GM19372 (cell line): ENCODE results near the gene FCSK.
"Not testable (repeated sequence)": the region's sequence is repeated elsewhere in the genome, so short reads cannot be mapped to it uniquely, and the experiment has no call there.

ENCODE experiments used
- ATAC-seq: cut with Tn5 transposase; IDR thresholded peaks from one replicate; pipeline ENCODE4 v1.9.1; 2021; ENCODE audit warnings: mild to moderate bottlenecking, low read depth, moderate library complexity; ENCODE audit not compliant: unreplicated experiment

The FCSK gene

DNA sequence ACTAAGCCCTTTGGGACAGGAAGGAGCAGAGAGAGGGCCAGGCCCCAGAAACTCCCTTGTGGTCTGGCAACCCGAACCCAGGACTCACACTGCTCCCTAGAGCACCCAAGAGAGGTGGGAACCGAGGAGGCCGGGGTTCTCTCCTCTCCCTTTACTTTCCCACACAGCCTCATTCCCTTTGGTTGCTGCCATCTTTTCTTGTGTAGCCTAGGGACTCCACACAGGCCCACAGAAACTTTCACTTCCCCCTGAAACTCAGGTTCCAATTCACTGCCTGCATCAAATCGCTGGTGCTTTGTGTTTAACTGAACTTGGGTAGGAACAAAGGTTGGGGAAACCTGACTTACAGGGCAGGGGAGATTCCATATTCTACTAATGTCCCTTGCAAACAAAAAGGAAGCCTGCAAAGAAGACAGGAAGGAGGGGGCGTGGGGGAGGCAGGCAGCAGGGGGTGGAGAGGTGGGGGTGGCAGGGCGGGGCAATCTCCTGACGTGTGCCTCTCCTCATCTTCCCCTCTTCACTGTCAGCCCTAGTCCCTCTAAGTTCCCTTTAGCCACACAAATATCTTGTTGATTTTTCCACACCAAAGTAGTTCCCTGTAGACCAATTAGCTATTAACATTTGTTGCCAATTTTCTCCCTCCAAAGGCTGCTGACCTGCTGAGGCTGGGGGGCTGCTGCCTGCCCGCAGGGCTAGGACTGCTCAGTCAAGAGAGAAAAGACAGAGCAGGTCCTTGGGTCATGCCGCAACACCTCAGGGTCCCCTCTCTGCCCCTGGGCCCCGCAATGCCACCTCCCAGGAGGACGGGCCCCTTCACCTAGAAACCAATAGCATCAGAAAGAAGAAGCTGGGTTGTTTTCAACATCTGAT, 23.5 kb upstream of the FCSK start:
- ATAC-seq = peak; percentile 51

DNA sequence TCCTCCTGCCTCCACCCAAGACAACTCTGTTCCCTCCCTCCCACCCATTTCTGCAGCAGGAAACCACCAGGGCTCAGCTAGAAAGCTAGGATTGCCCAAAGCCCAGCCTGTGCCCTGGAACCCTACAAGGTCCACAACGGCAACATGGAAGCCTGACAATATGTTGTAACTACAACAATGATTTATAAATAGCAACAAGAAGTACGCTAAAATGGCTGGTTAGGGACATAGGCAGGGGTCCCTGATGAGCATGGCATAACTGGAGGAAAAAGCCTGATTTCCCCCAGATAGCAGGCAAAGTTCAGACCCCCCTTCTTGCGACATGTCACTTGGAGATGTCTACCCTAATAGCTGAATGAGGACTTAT, 22.1 kb upstream of the FCSK start:
- ATAC-seq = no peak

DNA sequence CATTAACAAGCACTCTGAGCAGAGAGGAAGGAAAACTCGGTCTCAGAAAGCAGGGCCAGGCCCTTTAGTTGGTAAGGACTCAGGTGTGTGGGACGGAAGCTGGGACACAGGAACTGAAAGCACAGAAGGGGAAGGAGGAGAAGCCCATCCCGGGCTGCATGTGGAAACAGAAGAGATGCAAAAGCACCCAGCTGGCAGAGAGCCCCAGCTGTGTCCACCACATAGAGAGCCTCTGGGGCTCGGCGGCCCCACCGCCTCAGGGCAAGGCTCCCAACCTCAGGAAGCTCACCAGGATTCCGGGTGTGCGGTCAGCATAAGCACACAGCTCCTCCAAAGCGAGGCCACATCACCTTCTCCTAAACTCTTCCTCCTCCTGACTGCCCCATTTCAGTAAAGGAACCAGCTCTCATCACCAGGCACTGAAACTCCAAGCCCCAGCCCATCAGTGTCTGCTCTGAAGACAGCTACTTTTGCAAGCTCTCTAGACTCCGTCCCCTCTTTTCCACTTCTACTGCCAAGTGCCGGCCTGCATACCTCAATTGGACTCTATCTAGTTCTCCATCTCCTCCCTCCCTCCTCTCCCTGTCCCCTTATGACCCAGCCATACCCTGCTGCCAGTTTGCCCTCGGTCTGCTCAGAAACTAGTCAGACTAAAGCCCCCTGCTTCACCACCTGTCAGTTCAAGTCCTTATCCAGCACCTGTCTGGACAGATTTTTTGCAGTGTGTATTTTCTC, 21.5 kb upstream of the FCSK start:
- ATAC-seq = no peak

DNA sequence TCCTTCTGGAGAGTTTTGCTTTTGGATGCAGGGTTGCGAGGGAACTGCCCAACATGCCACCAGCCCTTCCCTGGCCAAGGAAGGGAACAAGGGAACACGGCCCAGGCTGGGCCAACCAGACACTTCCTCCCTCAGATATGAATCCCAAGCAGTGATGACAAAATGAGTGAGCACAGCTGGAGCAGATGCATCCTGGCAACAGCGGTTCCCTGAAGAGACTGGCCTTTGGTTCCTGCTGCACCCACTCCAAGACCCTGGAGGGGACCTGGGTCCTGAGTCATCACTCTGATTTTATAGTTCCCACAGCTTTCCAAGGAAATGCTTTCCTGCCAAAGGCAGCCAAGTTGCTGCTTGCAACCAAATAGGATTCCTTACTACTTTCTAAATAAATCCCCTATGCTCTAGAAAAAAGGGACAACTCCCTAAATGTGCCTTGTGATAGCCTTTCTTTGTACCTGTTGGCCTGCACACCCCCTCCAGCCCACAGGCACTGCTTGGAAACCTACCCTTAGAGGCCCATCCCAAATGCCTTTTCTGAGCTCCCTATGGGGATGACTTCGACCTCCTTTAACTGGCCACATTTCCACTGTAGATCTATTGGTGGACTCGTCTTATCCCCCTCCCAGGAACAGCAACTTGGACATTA, 20.8 kb upstream of the FCSK start:
- ATAC-seq = no peak

DNA sequence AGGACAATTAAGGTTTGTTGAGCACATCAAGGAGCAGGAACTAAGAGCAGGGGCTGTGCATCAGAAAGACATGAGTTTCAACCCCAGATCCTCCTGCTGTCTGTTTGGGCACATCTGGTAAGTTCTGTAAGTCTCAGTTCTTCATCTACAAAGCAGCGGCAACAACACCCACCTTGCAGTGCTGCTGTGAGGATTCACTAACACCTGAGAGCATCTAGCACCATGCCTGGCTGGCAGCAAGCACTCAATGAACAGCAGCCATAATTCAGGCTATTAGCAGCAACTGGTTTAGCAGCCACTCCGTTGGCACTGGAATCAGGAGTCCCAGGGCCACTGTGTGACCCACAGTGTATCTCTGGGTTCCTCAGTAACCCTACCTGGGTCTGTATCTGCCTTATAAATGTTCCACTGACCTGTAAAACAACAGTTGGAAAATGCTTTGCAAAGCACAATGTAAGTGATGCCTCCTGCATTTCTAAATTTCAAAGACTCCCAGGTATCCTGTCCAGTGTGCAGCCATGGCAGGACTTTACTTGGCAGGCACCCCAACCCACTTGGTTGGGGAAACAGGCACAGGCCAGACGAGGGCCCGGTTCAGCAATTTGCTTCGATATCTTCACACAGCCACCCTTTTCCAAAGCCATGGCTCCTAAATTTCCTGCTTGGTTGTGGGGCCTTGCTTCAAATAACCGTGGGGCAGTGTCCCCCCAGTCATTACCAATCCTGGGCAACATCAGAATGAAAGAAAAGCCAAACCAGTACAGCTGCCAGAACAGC, 19.7 kb upstream of the FCSK start:
- ATAC-seq = no peak

DNA sequence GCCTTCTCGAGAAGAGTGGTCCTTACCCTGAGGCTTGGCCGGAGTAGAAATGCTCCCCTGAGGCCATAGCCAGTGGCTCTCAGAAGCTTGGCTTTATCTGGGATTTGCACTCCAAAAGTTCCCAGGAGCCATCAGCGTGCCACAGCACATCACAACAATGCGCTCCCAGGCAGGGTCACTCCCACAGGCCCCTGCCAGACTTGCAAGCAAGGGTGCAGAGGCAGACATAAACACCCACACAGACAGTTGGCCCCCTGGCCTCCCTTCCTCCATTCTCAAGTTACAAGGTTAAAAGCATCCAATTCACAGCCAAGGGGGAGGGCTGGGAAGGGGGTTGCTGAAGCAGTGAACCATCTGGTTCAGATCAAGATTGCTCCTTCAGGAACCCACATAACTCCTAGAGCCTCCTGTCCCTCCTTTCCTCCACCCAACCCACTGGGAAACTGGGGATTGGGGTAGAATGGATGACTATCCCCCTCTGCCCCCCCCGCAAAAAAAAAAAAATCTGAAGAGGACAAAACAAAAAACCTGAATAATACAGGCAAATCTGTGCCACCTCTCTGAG, 17.3 kb upstream of the FCSK start:
- no peak for ATAC-seq

DNA sequence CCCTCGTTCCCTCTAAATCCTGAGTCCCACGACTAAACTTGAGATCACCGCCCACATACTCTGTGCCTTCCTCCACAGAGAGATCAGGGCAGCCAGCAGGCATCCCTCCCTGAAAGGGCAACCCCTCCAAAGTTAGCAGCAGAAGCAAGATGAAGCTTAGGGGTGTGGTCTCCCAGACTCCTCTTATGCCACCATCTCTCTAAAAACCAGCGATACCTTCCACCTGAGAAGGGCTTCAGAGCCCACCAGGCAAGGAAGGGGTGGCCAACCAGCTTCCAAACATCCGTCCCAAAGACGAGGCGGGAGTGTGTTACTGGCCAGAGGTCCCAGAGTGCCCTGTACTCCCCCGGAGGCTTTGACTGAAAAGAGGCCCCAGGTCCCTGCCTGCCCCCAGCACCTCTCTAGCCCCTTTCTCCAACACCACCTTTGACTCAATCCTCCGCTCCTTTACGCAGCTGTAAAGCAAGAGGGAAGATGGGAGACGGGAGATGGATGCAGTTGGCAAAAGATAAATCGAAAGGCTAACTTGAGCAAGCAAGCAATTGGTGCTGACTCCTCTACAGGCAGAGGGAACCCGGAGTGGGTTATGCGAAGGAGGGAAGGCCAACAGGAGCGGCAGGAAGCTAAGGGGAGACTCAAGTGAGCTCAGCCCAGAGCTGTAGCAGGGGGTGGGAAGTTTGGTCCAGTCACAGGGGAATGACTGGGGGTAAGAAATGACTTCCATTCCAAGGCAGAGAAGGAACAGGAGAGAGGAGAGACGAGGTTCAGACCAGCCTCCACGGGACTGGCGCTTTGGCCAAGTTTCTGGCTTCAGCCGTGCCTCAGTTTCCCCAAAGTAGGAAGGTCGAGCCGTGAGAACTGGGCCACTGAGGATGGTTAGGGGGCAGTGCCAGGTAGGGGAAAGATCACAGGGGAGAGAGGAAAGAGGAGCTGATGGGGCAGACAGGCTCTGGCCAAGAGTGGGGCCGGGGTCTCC, 16.5 kb upstream of the FCSK start:
- no peak for ATAC-seq

DNA sequence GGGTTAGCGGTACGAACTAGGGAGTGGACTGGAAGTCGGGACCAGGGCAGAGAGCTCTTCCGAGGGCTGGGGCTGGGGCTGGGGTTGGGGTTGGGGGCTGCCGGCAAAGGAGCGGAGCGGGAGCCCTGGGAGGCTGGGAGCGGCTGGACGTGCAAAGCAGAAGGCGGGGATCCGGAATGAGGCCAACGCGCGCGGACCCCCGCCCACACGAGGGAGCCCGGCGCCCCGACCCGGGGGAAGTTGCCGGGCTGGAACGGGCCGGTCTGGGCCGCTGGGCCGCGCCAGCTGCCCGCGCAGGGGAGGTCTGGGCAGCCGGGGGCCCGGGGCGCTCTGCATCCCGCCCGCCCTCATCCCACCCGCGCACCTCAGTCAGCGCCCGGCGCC, 15.8 kb upstream of the FCSK start:
- ATAC-seq = no peak

DNA sequence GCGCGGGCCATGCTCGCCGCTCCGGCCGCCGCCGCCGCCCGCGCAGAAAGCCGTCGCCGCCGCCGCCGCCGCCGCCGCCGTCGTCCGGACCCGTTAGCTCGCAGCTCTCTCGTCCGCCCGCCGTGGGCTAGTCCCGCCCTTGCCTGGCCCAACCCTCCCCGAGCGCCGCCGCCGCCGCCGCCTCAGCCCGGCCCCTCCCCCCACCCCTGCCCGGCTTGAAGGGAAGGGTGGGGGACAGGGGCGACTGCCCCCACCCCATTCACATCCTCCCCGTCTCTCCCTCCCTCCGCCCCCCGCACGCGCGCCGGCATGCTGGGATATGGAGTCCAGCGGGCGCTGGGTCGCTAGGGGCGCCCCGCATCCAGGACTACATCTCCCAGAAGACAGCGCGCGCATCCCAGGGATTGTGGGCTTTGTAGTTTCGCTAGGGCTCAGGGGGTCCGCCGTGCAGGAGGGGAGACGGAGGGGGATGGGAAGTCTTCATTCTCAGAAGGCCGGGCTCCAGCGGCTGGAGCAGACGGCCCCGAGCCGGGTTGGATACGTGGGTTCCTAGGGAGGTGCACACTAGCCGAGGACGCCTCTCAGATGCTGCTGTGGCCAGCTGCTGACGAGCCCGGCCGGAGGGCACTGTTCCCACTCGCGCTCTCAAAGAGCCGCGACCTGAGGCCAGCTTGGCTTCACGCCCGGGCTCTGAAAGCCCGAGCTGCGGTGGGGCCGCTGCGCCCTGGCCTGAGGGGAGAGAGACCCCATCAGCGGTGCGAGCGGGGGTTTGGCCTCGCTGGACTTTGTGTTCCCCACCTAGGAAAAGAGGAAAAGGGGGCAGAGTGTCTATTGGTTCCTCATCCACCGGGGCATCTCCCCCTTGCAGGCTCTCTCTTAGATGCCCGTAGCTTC, 15.2 kb upstream of the FCSK start, which contains the start of gene ST3GAL2:
Gene ST3GAL2, minus strand, starts transcription at position 132 of the 894 bp plus-strand sequence. CDS start 40,570 bp downstream, outside the sequence.
- peak; percentile 88 for ATAC-seq

DNA sequence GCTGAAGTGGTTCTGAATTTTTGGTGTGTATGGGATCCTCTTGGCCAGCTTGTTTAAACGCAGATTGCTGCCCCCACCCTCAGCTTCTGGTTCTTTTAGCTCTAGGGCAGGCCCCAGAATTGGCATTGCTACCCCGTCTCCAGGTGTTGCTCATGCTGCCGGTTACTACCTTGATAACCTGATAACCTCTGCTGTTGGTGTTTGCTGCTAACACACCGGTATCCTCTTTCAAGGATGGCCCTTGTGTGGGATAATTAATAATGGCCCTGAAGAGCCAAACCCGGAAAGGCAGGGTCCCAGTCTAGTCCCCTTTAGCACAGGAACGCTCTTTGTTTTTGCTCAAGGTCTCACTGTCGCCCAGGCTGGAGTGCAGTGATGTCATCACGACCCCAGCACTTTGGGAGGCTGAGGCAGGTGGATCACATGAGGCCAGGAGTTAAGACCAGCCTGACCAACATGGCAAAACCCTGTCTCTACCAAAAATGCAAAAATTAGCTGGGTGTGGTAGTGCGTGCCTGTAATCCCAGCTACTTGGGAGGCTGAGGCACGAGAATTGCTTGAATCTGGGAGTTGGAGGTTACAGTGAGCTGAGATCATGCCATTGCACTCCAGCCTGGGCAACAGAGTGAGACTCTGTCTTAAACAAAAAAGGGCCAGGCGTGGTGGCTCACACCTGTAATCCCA, 14.2 kb upstream of the FCSK start:
- ATAC-seq = no peak

DNA sequence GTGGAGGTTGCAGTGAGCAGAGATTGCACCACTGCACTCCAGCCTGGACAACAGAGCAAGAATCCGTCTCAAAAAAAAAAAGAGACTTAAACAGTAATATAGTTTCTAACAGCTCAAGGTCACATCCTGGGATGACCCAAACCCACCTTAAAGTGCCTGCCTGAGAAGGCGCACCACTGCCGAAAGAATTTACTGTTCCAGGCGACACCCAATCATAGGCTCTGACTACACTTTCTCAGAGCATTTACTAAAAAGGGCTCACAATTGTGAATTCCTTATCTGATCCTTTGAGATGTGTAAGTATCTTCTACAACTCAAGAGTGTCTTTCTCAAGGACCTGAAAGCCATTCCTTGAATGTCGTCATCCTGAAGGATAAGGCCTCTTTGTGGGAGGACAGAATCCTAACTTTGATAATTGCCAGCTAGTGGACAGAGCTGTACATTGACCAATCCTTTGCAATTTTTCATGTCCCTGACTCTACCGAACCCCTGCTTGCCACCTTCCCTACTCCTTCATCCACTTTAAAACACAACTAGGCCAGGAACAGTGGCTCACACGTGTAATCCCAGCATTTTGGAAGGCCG, 12.9 kb upstream of the FCSK start:
- ATAC-seq = no peak

DNA sequence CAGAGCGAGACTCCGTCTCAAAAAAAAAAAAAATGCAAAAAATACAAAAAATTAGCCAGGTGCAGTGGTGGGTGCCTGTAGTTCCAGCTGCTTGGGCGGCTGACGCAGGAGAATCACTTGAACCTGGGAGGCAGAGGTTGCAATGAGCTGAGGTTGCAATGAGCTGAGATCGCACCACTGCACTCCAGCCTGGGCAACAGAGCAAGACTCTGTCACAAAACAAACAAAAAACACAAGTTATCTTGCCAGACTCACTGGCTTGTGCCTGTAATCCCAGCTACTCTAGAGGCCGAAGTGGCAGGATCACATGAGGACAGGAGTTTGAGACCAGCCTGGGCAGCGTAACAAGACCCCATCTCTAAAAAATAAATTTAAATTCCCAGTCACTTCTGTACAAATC, 12.1 kb upstream of the FCSK start:
- ATAC-seq = no peak

DNA sequence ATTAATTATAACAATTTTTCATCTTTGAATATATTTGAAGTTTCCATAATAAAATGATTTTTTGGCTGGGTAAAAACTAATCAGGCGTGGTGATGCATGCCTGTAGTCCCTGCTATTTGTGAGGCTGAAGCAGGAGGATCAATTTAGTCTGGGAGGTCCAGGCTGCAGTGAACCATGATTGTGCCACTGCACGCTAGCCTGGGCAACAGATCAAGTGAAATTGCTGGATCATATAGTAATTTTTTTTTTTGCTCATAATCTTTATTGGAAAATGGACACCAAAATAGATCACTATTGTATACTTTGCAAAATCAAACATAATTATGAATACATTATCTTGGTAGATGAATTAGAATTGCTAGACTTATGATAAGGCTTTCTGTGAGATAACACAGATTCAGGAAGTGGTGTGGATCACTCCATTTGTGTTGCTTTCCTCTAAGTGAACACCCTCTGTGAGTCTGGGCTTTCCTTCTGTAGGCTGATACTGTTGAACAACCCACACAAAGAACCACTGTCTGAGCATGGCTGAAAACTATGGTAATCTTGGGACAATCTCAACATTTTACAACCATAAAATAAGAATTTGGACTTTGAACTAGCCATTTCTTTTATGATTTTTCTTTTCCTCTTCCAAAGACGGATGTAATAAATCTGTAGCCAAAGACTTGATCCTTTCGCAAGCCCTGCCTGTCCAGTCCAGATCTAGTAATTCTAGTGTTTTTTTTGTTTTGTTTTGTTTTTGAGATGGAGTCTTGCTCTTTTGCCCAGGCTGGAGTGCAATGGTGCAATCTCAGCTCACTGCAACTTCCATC, 9.9 kb upstream of the FCSK start:
- ATAC-seq = no peak

DNA sequence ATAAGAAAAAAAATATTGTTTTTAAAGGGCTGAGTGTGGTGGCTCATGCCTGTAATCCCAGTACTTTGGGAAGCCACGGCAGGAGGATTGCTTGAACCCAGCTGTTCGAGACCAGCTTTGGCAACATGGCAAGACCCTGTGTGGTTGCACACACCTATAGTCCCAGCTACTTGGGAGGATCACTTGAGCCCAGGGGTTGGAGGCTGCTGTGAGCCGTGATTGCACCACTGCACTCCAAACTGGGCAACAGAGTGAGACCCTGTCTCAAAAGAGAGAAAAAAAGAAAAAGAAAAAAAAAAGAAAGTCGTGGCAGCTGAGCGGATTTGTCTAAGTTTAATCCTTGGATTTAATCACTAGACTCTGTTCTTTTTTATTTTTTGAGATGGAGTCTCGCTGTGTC, 6.3 kb upstream of the FCSK start:
- ATAC-seq = no peak

DNA sequence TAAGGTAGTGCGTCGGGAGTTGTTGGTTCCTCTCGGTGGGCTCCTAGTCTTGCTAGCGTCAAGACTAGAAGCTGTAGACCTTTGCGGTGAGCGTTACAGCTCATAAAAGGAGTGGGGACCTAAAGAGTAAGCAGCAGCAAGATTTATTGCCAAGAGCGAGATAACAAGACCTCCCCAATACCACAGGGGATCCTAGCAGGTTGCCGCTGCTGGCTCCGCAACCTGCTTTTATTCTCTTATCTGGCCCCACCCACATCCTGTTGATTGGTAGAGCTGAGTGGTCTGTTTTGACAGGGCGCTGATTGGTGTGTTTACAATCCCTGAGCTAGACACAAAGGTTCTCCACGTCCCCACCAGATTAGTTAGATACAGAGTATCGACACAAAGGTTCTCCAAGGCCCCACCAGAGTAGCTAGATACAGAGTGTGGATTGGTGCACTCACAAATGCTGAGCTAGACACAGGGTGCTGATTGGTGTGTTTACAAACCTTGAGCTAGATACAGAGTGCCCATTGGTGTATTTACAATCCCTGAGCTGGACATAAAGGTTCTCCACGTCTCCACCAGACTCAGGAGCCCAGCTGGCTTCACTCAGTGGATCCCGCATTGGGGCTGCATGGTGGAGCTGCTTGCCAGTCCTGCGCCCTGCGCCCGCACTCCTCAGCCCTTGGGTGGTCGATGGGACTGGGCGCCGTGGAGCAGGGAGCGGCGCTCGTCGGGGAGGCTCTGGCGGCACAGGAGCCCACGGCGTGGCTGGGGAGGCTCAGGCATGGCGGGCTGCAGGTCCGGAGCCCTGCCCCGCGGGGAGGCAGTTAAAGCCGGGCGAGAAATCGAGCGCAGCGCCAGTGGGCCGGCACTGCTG, 4.0 kb upstream of the FCSK start:
- ATAC-seq = not testable (repeated sequence)

DNA sequence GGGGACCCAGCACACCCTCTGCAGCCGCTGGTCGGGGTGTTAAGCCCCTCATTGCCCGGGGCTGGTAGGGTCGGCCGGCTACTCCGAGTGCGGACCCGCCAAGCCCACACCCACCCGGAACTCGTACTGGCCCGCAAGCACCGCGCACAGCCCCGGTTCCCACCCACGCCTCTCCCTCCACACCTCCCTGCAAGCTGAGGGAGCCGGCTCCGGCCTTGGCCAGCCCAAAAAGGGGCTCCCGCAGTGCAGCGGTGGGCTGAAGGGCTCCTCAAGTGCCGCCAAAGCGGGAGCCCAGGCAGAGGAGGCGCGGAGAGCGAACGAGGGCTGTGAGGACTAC, 3.4 kb upstream of the FCSK start:
- ATAC-seq = not testable (repeated sequence)
